GM12801 (cell line): Measurements from ENCODE around the gene MAN1C1.

ENCODE experiments used
- TF ChIP-seq, protein P1 (sequence below): IDR thresholded peaks from one replicate; pipeline ENCODE4 v1.5.1; 2011; ENCODE audit warnings: control low read depth; ENCODE audit not compliant: insufficient read length; ENCODE audit errors: extremely low read depth

Gene MAN1C1

DNA sequence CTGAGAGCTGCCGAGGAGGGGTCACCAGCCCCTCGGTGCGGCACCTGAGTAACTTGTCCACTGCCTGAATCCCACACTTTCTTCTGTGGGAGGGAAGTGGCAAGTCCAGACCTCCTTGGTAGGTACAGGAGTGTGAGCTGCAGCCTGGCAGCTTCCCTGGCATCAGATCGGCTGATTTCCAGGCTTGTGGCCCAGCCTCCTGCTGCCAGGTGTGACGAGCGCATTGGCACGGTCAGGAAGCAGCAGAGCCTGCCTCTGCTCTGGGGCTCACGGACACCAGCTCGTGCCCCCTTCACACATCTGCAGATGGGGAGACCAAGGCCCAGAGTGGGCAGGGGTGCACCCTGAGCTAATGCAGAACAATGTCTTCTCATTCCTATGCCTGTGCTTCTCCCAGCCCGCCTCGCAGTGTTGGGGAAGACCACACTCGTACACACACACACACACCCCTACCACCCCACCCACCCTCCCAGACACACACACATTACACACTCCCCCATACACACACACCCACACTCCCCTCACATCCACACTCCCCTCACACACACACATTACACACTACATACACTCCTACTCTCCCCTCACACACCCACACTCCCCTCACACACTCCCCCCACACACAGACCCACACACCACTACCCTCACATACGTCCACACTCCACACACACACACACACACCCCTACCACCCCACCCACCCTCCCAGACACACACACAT lies 150.3 kb downstream of the MAN1C1 start:
- TF ChIP-seq, protein P1, sequence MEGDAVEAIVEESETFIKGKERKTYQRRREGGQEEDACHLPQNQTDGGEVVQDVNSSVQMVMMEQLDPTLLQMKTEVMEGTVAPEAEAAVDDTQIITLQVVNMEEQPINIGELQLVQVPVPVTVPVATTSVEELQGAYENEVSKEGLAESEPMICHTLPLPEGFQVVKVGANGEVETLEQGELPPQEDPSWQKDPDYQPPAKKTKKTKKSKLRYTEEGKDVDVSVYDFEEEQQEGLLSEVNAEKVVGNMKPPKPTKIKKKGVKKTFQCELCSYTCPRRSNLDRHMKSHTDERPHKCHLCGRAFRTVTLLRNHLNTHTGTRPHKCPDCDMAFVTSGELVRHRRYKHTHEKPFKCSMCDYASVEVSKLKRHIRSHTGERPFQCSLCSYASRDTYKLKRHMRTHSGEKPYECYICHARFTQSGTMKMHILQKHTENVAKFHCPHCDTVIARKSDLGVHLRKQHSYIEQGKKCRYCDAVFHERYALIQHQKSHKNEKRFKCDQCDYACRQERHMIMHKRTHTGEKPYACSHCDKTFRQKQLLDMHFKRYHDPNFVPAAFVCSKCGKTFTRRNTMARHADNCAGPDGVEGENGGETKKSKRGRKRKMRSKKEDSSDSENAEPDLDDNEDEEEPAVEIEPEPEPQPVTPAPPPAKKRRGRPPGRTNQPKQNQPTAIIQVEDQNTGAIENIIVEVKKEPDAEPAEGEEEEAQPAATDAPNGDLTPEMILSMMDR, result no peak

DNA sequence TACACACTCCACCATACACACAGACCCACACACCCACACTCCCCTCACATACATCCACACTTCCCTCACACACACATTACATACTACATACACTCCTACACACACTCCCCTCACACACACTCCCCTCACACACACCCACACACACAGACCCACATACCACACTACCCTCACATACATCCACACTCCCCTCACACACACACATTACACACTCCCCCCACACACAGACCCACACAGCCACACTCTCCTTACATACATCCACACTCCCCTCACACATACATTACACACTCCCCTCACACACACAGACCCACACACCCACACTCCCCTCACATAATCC lies 150.8 kb downstream of the MAN1C1 start:
- TF ChIP-seq, protein P1, result no peak

DNA sequence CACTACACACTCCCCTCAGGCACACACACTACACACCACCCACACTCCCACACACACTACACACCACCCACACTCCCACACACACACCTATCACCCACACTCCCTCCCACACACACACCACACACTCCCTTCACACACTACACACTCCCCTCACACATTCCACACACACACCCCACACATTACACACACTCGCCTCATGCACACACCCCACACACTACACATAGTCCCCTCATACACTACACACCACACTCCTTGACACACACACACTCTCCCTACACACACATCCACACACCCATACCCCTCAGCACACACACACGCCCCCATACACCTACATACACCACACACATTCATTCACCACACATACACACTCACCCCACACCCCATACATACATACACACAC lies 152.4 kb downstream of the MAN1C1 start:
- TF ChIP-seq, protein P1, result no peak

DNA sequence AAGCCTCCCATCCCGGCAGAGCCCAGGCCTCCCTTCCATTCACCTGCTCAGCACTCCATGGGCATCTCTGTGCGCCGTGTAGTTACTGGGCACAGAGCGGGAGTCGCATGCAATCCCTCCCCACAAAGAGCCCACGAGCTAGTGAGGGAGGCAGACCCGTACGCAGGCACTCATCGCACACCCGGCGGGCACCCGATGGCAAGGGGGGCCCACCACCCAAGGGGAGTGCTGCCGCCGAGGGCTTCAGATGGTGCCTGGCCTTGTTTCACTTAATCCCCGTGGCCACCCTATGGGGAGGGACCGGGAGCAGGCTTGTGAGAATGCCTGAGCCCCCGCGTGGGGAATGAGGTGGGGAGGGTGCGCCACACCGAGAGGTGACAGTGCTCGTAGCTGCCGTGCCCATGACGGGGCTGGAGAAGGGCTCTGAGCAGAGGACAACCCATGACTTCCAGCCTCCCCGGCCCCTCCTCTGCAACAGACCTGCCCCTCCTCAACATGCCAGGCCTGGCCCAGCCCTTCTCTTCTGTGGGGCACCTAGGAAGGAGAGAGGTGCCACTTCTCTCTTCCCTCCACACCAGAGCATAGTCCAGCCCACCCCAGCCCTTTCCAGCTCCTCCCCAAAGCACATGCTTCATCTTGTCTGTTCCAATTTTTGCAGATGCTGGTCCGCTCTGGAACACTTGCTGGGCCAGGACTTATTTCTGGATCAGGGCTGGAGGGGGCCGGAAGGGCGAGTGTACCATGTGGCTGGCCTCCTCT lies 153.2 kb downstream of the MAN1C1 start:
- TF ChIP-seq, protein P1, result no peak

DNA sequence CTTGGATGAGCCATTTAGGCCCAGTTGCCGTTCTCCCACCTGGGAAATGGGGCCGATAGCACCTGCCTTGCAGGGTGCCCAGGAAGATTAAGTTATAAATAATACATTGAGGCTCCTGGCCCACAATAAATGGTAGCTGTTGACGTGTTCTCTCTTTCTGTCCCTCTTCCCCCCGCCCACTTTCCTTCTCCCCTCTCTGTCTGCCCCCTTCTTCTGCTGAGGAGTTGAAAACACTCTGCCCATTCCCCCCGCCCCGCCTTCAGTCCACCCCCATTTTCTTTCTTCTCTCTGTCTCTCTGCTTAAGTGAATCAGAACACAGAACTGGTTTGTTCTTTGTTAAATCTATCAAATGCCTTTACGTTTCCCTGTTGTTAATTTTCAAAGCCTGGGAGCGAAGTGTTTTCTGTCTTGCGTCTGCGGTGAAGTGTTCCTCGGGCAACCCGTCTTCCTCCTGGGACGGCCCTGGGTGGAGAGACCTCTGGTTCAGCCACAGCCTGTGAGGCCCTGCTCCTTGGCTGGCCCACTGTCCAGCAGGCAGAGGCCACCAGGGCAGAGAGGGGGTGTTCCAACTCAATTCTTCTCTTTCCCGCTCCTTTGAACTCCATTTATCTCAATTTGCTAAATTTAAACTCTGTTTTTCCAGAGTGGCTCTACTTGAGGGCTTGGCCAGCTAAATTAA lies 154.1 kb downstream of the MAN1C1 start:
- TF ChIP-seq, protein P1, result no peak

DNA sequence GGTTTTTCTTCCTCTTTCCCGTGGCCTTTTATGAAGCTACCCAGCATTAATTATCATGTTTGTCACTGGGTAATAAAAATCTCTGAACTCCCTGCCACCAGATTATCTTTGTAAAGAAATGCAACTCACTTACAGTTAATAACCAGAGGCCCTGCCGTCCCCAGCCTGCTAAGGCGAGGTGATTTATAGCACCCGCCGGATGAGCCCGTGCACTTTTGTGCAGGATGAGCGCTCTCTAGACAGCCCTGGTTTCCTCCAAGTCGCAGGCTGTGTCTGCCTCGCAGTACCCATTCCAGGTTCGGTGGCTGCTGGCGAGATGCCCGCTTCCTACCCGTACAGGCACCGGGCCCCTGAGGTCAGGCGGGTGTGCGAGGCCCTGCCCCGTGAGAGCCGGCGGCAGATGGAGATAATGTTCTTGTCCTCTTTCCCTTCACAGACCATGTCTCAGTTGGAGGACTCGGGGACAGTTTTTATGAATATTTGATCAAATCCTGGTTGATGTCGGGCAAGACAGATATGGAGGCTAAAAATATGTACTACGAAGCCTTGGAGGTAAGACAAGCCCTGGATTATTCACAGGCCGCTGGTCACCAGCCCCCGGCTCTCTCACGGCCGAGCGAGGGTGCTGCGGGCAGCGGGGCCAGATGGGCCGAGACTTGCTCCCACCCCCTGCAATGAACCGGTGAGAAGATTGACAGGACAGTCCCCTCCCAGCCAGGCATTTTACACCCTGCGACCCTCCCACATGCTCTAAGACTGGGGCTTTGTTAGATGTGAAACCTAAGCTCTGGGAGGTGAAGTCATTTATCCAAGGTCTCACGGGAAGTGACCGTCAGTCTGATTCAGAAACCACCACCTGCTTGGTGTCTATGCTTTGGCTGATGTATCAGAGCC lies 154.9 kb downstream of the MAN1C1 start:
- TF ChIP-seq, protein P1, result no peak

DNA sequence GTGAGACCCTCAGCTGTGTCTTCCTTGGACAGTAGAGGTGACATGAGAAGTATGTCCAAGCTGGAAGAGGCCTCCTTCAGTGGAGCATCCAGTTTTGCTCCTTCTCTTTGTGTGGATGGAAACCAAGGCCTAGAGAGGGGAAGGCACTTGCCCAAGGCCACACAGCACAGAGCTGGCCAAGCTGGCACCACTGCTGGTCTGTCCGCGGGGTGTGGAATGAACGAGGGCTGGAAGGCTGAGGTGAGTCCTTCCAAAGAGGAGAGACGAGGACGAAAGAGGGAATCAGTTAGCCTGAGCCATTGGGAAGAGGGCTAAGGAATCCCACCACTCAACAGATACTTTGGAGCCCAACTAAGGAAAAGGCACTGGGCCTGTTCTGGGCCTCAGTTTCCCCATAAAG lies 155.6 kb downstream of the MAN1C1 start:
- TF ChIP-seq, protein P1, result no peak
